SK-N-SH (cell line): Measurements from ENCODE around the gene MRPS34. TPM values are rescaled to one million over a fixed set of nuclear protein-coding genes. Genes with fewer than 3 reads are reported as not detected.

Source experiments
- CTCF ChIA-PET: fragments of 300-600, 350-600 bp; formaldehyde crosslinking; extraction: SDS; loops from one replicate; lab custom pipeline; 2021; lab: Yijun Ruan, JAX
- POLR2A ChIA-PET: fragments of 350-600 bp; sonication (Branson Sonifier 250); formaldehyde crosslinking; extraction: SDS; loops from one replicate; lab custom pipeline; 2020; ENCODE audit warnings: antibody characterized with exemption, inconsistent platforms; lab: Yijun Ruan, JAX
- DNase-seq: peaks from one replicate; pipeline ENCODE4 v3.0.0; 2012
- H2AFZ ChIP-seq: fragments of 200-600 bp; sonication (generic); 2 replicates; pipeline ENCODE4 v1.8.1; 2016; ENCODE audit warnings: antibody characterized with exemption, mild to moderate bottlenecking, low read depth
- H3F3A ChIP-seq: fragments of 200-600 bp; sonication (generic); replicated peaks from 2 replicates; pipeline ENCODE3; 2016; ENCODE audit warnings: antibody characterized with exemption, mild to moderate bottlenecking; ENCODE audit not compliant: insufficient read depth
- H3K27ac ChIP-seq, 2 experiments: fragments of 200-500 bp in 1 of 2; fragments of 200-600 bp in 1 of 2; sonication (Bioruptor generic) in 1 of 2; sonication (generic), shearing (Covaris generic) in 1 of 2; 2 replicates each; pipeline versions ENCODE4 v1.5.1 to v1.6.1; 2014 to 2016; ENCODE audit warnings: low read depth in 2 of 2, inconsistent platforms in 1 of 2, low read length in 1 of 2, mild to moderate bottlenecking in 1 of 2, mixed read lengths in 1 of 2
- H3K27me3 ChIP-seq: fragments of 200-600 bp; sonication (generic), shearing (Covaris generic); 2 replicates; pipeline ENCODE4 v1.6.1; 2016; ENCODE audit warnings: mixed run types; ENCODE audit not compliant: insufficient read depth
- H3K36me3 ChIP-seq, 2 experiments: fragments of 200-500 bp in 1 of 2; fragments of 200-600 bp in 1 of 2; sonication (Bioruptor generic) in 1 of 2; sonication (generic) in 1 of 2; replicated peaks in 1 of 2; 2 replicates each; pipeline versions ENCODE3 to v1.5.1; 2014 to 2016; ENCODE audit warnings: low read length in 1 of 2, mild to moderate bottlenecking in 1 of 2; ENCODE audit not compliant: insufficient read depth in 2 of 2, control insufficient read depth in 1 of 2
- H3K4me1 ChIP-seq, 2 experiments: fragments of 200-500 bp in 1 of 2; fragments of 200-600 bp in 1 of 2; sonication (Bioruptor generic) in 1 of 2; sonication (generic), shearing (Covaris generic) in 1 of 2; 2 replicates each; pipeline versions ENCODE4 v1.5.1 to v1.6.1; 2014 to 2016; ENCODE audit warnings: low read depth in 1 of 2, low read length in 1 of 2, mixed run types in 1 of 2; ENCODE audit not compliant: insufficient read depth in 2 of 2, control insufficient read depth in 1 of 2
- H3K4me2 ChIP-seq: fragments of 200-600 bp; sonication (generic), shearing (Covaris generic); 2 replicates; pipeline ENCODE4 v1.6.1; 2017; ENCODE audit warnings: mixed run types
- H3K4me3 ChIP-seq, 2 experiments: fragments of 200-500 bp in 1 of 2; fragments of 200-600 bp in 1 of 2; sonication (Bioruptor generic) in 1 of 2; sonication (generic), shearing (Covaris generic) in 1 of 2; 2 replicates each; pipeline versions ENCODE4 v1.5.1 to v1.8.1; 2014 to 2016; ENCODE audit warnings: low read depth in 2 of 2, inconsistent platforms in 1 of 2, low read length in 1 of 2, mild to moderate bottlenecking in 1 of 2, mixed read lengths in 1 of 2, moderate library complexity in 1 of 2
- H3K79me2 ChIP-seq: fragments of 200-600 bp; sonication (generic); 2 replicates; pipeline ENCODE4 v1.8.1; 2017; ENCODE audit warnings: mild to moderate bottlenecking; ENCODE audit not compliant: insufficient read depth
- H3K9ac ChIP-seq: fragments of 200-600 bp; sonication (generic); 2 replicates; pipeline ENCODE4 v1.6.1; 2017; ENCODE audit warnings: mixed run types
- H3K9me2 ChIP-seq: fragments of 200-600 bp; sonication (generic); 2 replicates; pipeline ENCODE4 v1.6.1; 2017; ENCODE audit warnings: mixed run types
- H3K9me3 ChIP-seq: fragments of 200-600 bp; sonication (generic); 2 replicates; pipeline ENCODE4 v1.6.1; 2017; ENCODE audit warnings: mixed run types, mild to moderate bottlenecking, moderate library complexity
- H4K20me1 ChIP-seq: fragments of 200-600 bp; sonication (generic); 2 replicates; pipeline ENCODE4 v1.6.1; 2017; ENCODE audit warnings: mild to moderate bottlenecking, mixed run types; ENCODE audit not compliant: insufficient read depth
- CHD2 ChIP-seq: fragments of 150-350 bp; IDR thresholded peaks from 2 replicates; pipeline ENCODE4 v1.6.1; 2018; ENCODE audit warnings: low read length; ENCODE audit not compliant: partially characterized antibody
- CTCF ChIP-seq: fragments of 200-600 bp; sonication (generic); IDR thresholded peaks from 2 replicates; pipeline ENCODE4 v1.6.1; 2017; ENCODE audit warnings: antibody characterized with exemption, mild to moderate bottlenecking, moderate library complexity
- EP300 ChIP-seq, 2 experiments: IDR thresholded peaks; 2 replicates each; pipeline versions ENCODE4 v1.4.0 to v1.6.1; 2012; ENCODE audit warnings: borderline replicate concordance in 1 of 2, low read depth in 1 of 2, low read length in 1 of 2
- EZH2phosphoT487 ChIP-seq: fragments of 200-600 bp; sonication (generic); IDR thresholded peaks from 2 replicates; pipeline ENCODE4 v1.6.1; 2017; ENCODE audit warnings: low read depth, mixed run types, mild to moderate bottlenecking, antibody characterized with exemption, moderate library complexity, borderline replicate concordance
- FOSL2 ChIP-seq: IDR thresholded peaks from 2 replicates; pipeline ENCODE4 v1.4.0; 2012; ENCODE audit warnings: low read depth, mild to moderate bottlenecking, moderate library complexity, borderline replicate concordance
- FOXJ3 ChIP-seq: sonication (generic); formaldehyde crosslinking; IDR thresholded peaks from 2 replicates; pipeline ENCODE4 v1.5.1; 2020; ENCODE audit warnings: mild to moderate bottlenecking, missing genetic modification reagents
- FOXM1 ChIP-seq: IDR thresholded peaks from 2 replicates; pipeline ENCODE4 v1.4.0; 2012; ENCODE audit warnings: low read depth, mild to moderate bottlenecking
- MEF2A ChIP-seq: IDR thresholded peaks from 2 replicates; pipeline ENCODE4 v1.4.0; 2012; ENCODE audit warnings: low read depth, borderline replicate concordance
- RAD21 ChIP-seq: IDR thresholded peaks from 2 replicates; pipeline ENCODE4 v1.6.1; 2012; ENCODE audit warnings: mild to moderate bottlenecking, low read length
- RXRA ChIP-seq: IDR thresholded peaks from 2 replicates; pipeline ENCODE4 v1.4.0; 2012; ENCODE audit warnings: low read depth, mild to moderate bottlenecking, borderline replicate concordance
- SIN3A ChIP-seq: IDR thresholded peaks from 2 replicates; pipeline ENCODE4 v1.6.1; 2012; ENCODE audit warnings: low read depth, mild to moderate bottlenecking, low read length, moderate library complexity, borderline replicate concordance
- TCF12 ChIP-seq: IDR thresholded peaks from 2 replicates; pipeline ENCODE4 v1.4.0; 2012
- TEAD4 ChIP-seq: IDR thresholded peaks from 2 replicates; pipeline ENCODE4 v1.4.0; 2012; ENCODE audit warnings: mild to moderate bottlenecking, borderline replicate concordance; ENCODE audit not compliant: insufficient read depth
- USF1 ChIP-seq: IDR thresholded peaks from 2 replicates; pipeline ENCODE4 v1.4.0; 2012; ENCODE audit warnings: low read depth, borderline replicate concordance
- USF2 ChIP-seq: fragments of 150-350 bp; IDR thresholded peaks from 2 replicates; pipeline ENCODE4 v1.6.1; 2017; ENCODE audit warnings: antibody characterized with exemption, low read length, low read depth, borderline replicate concordance
- YY1 ChIP-seq: IDR thresholded peaks from 2 replicates; pipeline ENCODE4 v1.4.0; 2012; ENCODE audit warnings: low read depth, mild to moderate bottlenecking
- WGBS: methylation state at CpG from one replicate; pipeline ENCODE4 v1.1.6; 2017; ENCODE audit warnings: low lambda C conversion rate; 5-methylcytosine and 5-hydroxymethylcytosine counted together
- polyA plus RNA-seq, 3 experiments: library from polyadenylated mRNA; depleted of rRNA; stranded (reverse); fragments of >200 nt; gene quantifications; 2 replicates each; pipeline ENCODE4 v1.2.3, GENCODE V29; 2012

MRPS34 gene
- polyA plus RNA-seq, 1 of the 3 experiments (the other 2 are of a cell fraction): 156 TPM

- Histone ChIP-seq H3K27me3 (no peaks in the 10 kb centered on the region), H3K79me2 (0 out of 2 replicates have a peak, but pooled peaks cover 4% of the 10 kb centered on the region), H4K20me1 (no peaks in the 10 kb centered on the region), H3K4me2 (no peak overlapping the region), H2AFZ (no peak overlapping the region), H3K9me2 (no peaks in the 10 kb centered on the region), H3K27ac (no peak overlapping the region), H3K9me3 (no peaks in the 10 kb centered on the region), H3F3A (peaks cover 33% of the 10 kb centered on the region), H3K36me3 (peaks cover 0 to 33% of the 10 kb centered on the region in 2 experiments), H3K4me1 (no peaks in the 10 kb centered on the region), H3K4me3 (no peak overlapping the region), H3K9ac (no peak overlapping the region)
- CTCF ChIA-PET: interaction anchor here (1.1 kb wide), 1 partner anchor 17 kb away, joined by 3 read pairs; no protein-coding TSS in a partner anchor
- no peak for TF ChIP-seq YY1
- TF ChIP-seq USF2: no peak
- no peak for TF ChIP-seq TCF12
- TF ChIP-seq CHD2: no peak
- TF ChIP-seq EZH2phosphoT487: no peak
- TF ChIP-seq MEF2A: no peak
- no peak for TF ChIP-seq EP300 (IDR thresholded peaks at IDR 0.05; ENCODE audit: borderline replicate concordance in 1 of 2, low read depth in 1 of 2, low read length in 1 of 2)
- no peak for TF ChIP-seq CTCF
- TF ChIP-seq RXRA: no peak
- TF ChIP-seq USF1: no peak
- no peak for TF ChIP-seq FOXM1
- TF ChIP-seq FOSL2: no peak
- TF ChIP-seq TEAD4: no peak
- no peak for TF ChIP-seq FOXJ3 (CRISPR knock-in tag)
- TF ChIP-seq RAD21: no peak
- no peak for TF ChIP-seq SIN3A
- no peak for DNase-seq
- POLR2A ChIA-PET: no interaction called here
- 95% methylated on average over 24 of the region's 30 CpGs for WGBS
Observed at GRCh38 chr16:1740781-1741490, 32.0 kb downstream of the MRPS34 start.
